Activated CD4-positive, alpha-beta T cell treated with anti-CD3 and anti-CD28 coated beads, Interleukin-2, amount 10 ng/mL, durations not matched to agents 24 days and 14 days (primary cell): ENCODE results near the gene IGSF6. TPM values are rescaled to one million over a fixed set of nuclear protein-coding genes. Genes with fewer than 3 reads are reported as not detected.

ENCODE experiments used
- DNase-seq: peaks from one replicate; pipeline ENCODE4 v3.0.0; 2022
- H3K27ac Mint-ChIP-seq: one replicate; pipeline ENCODE4 v1.8.0; 2022; ENCODE audit warnings: mild to moderate bottlenecking, mixed read lengths
- H3K27me3 Mint-ChIP-seq: one replicate; pipeline ENCODE4 v1.8.0; 2022; ENCODE audit warnings: mixed read lengths
- H3K36me3 Mint-ChIP-seq: one replicate; pipeline ENCODE4 v1.8.0; 2022; ENCODE audit warnings: low read depth, mild to moderate bottlenecking, mixed read lengths
- H3K4me1 Mint-ChIP-seq: one replicate; pipeline ENCODE4 v1.8.0; 2021; ENCODE audit warnings: mixed read lengths
- H3K4me3 Mint-ChIP-seq: one replicate; pipeline ENCODE4 v1.8.0; 2022; ENCODE audit warnings: mild to moderate bottlenecking, moderate library complexity, mixed read lengths
- H3K9me3 Mint-ChIP-seq: one replicate; pipeline ENCODE4 v1.8.0; 2021; ENCODE audit warnings: mixed read lengths
- intact Hi-C: fragments of 100-400 bp; cut with micrococcal nuclease; formaldehyde crosslinking; loops from one replicate; pipeline ENCODE4 v1.15.1; 2023
- total RNA-seq: library from RNA; stranded (reverse); gene quantifications from 2 replicates; pipeline ENCODE4 v1.2.3, GENCODE V29; 2022

IGSF6 gene
- total RNA-seq, 1 donor from 2014 or later = not detected

DNA sequence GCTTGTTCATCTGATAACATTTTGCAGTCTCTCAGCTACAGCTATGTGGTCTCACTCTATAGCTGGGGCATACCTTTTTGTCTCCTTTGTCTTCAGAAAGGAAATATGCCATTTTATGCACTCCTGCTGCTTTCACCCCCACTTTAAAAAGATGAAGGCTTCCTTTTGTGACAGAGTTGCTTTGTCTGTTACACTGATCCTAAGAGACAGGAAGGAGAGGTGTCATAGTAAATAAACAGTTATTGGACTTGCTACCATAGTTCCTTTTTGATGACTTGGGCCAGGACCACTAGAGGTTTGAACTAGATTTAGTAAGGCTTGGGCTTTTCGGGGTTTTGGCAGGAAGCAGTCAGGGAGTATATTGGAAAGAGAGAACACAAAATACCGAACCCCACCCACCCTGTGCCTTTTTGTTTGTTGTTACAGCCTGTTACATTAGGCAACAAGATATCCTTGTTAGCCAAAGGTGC is 54.8 kb downstream of the IGSF6 start:
- intact Hi-C loops = loop anchor here (2.0 to 10.0 kb wide), 3 partner anchors 47 to 593 kb away; partner anchors contain the start of gene UQCRC2
- H3K4me3 Mint-ChIP-seq = peak overlapping the region; percentile 89

DNA sequence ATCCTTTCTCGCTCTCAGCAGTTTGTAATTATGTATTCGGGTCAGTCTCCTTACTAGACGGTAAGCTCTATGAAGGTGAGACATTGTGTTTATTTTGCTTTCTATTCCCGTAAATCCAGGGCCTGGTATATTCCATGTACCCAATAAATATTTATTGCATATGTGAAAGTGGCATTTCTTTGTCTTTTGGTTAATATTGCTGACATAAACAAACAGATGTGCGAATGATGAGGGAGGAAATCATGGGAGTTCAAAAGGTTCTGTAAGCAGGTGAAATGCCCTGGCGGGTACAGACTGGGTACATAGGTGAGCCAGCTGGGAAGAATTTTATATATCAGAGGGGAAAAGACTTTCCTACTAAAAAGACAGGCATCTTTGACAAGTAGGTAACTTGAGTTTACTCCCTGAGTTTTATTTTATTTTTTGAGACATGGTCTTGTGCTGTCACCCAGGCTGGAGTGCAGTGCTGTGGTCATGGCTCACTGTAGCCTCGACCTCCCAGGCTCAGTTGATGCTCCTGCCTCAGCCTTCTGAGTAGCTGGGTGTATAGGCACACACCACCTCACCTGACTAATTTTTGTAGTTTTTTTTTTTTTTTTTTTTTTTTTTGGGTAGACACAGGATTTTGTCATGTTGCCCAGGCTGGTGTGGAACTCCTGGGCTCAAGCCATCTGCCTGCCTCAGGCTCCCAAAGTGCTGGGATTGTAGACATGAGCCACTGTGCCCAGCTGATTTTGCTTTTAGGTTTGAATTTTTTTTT is 58.7 kb downstream of the IGSF6 start:
- no peak for DNase-seq
- Mint-ChIP-seq H3K36me3 (no peaks in the 10 kb centered on the region), H3K9me3 (no peaks in the 10 kb centered on the region), H3K27me3 (peaks cover 4% of the 10 kb centered on the region), H3K4me3 (no peak overlapping the region), H3K27ac (no peak overlapping the region), H3K4me1 (peaks cover 15% of the 10 kb centered on the region)
- intact Hi-C loops = loop anchor here (10.0 kb wide), 1 partner anchor 361 kb away; the partner anchor contains the start of gene UQCRC2

More for the DNA sequence above, 54.8 kb downstream of the IGSF6 start:
- no peak for DNase-seq
- Mint-ChIP-seq H3K27me3 (no peaks in the 10 kb centered on the region), H3K4me1 (peaks cover 35% of the 10 kb centered on the region), H3K9me3 (no peaks in the 10 kb centered on the region), H3K27ac (peak overlapping the region; percentile 79), H3K36me3 (peaks cover 1% of the 10 kb centered on the region)

DNA sequence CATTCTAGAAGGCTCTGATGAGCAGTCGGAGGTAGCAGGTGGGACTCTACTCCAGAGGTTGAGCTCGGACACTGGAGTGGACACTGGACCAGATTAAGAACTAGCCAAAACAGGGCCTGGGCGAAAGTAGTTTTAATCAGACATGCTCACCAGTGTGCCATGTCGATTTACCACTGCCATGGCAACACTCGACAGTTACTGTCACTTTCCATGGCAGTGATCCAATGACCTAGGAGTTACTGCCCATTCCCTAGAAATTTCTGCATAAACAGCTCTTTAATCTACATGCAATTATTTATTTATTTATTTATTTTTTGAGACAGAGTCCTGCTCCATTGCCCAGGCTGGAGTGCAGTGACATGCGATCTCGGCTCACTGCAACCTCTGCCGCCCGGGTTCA is 60.2 kb downstream of the IGSF6 start:
- H3K9me3 Mint-ChIP-seq = no peaks in the 10 kb centered on the region
- intact Hi-C loops = loop anchor here (10.0 kb wide), 1 partner anchor 363 kb away; the partner anchor contains the start of gene UQCRC2
- H3K36me3 Mint-ChIP-seq = no peaks in the 10 kb centered on the region
- H3K4me1 Mint-ChIP-seq = peaks cover 5% of the 10 kb centered on the region
- peaks cover 4% of the 10 kb centered on the region for H3K27me3 Mint-ChIP-seq
- no peak for DNase-seq
- no peak overlapping the region for H3K4me3 Mint-ChIP-seq
- H3K27ac Mint-ChIP-seq = no peak overlapping the region

DNA sequence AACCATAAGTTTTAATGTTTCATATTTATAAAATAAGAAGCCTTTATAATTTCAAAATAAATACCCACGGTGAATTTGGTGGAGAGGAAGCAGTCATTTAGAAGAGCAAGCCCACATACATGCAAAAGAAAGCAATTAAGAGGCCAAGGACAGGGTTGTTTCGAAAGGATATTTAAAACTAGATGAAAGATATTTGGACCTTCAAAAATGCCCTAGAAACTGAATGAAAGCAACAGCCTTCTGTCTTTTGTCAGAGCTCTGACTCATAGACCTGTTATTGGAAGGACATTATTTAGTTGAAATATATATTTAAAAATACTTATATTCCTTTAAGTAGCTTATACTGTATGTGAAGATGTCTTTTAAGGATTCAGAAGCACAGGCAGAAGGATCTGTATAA is 61.6 kb downstream of the IGSF6 start:
- no peak overlapping the region for H3K27ac Mint-ChIP-seq
- intact Hi-C loops = loop anchor here (10.0 kb wide), 1 partner anchor 364 kb away; the partner anchor contains the start of gene UQCRC2
- no peaks in the 10 kb centered on the region for H3K9me3 Mint-ChIP-seq
- H3K4me1 Mint-ChIP-seq = no peaks in the 10 kb centered on the region
- H3K36me3 Mint-ChIP-seq = no peaks in the 10 kb centered on the region
- H3K27me3 Mint-ChIP-seq = peaks cover 4% of the 10 kb centered on the region
- DNase-seq = no peak
- H3K4me3 Mint-ChIP-seq = no peak overlapping the region

DNA sequence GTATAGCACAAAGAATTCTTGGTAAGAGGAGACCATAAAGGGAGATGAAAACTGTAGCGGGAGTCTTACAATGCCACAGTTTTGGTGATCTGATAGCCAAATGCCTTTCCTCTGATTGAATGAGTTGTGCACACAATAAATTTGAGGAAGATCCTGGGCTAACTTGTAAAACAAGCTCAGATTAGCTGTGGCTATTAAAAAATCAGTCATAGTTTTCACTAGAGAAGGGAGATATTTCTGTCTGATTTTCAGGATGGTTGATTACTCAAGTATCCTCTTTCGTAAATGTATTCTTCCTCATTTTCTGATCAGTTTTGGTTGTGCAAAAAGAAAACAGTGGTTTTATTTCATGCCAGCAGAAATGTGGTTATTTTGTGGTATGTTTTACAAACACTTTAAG is 62.1 kb downstream of the IGSF6 start:
- Mint-ChIP-seq H3K36me3 (no peaks in the 10 kb centered on the region), H3K4me3 (no peak overlapping the region), H3K9me3 (no peaks in the 10 kb centered on the region), H3K27ac (no peak overlapping the region), H3K4me1 (no peaks in the 10 kb centered on the region), H3K27me3 (peaks cover 4% of the 10 kb centered on the region)
- DNase-seq = no peak
- intact Hi-C loops = loop anchor here (10.0 kb wide), 1 partner anchor 365 kb away; the partner anchor contains the start of gene UQCRC2

DNA sequence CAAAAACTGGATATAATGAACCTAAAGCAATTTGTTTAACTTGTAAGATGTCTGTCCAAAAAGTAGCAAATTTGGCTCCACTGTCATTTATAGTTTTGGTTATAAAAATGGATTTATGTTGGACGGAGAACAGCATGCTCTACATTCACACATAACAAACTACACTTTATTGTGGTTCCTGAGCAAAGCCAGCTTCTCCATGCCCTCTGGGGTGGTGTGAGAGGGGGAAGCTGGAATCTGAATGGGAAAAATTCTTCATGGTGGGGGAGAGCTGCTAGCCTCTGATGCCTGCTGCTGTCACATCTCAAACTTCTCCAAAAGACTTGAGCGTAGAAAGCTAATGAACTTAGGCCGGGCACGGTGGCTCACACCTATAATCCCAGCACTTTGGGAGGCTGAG is 62.9 kb downstream of the IGSF6 start:
- no peak for DNase-seq
- no peaks in the 10 kb centered on the region for H3K9me3 Mint-ChIP-seq
- H3K4me1 Mint-ChIP-seq = no peaks in the 10 kb centered on the region
- no peak overlapping the region for H3K27ac Mint-ChIP-seq
- intact Hi-C loops = no loop called here
- no peaks in the 10 kb centered on the region for H3K36me3 Mint-ChIP-seq
- H3K27me3 Mint-ChIP-seq = peaks cover 4% of the 10 kb centered on the region
- H3K4me3 Mint-ChIP-seq = no peak overlapping the region

Other genes starting within 250 kb of the IGSF6 start
- 65.6 and 66.7 TPM in 2 replicates for gene METTL9, start 53.0 kb downstream of the IGSF6 start, total RNA-seq
- gene OTOA, start 11.4 kb upstream of the IGSF6 start, total RNA-seq = 0.12 TPM in 1 of 2 replicates, not detected in the other
- 202 and 221 TPM in 2 replicates for gene NPIPB4, start 205.1 kb upstream of the IGSF6 start, total RNA-seq